WERI-Rb-1 (cell line): ENCODE measurements around the gene TRIM60.

Experiments
- DNase-seq: peaks from one replicate; pipeline ENCODE4 v3.0.0-alpha.2; 2020
- H3K27ac ChIP-seq: fragments of 250-450 bp; sonication (Bioruptor Pico); 2 replicates; pipeline ENCODE4 v1.5.1; 2020; ENCODE audit warnings: mild to moderate bottlenecking, moderate library complexity
- H3K27me3 ChIP-seq: fragments of 250-450 bp; sonication (Bioruptor Pico); 2 replicates; pipeline ENCODE4 v1.5.1; 2021; ENCODE audit warnings: mild to moderate bottlenecking, low read depth, moderate library complexity; ENCODE audit not compliant: insufficient read depth, severe bottlenecking
- H3K36me3 ChIP-seq: fragments of 250-450 bp; sonication (Bioruptor Pico); 2 replicates; pipeline ENCODE4 v1.5.1; 2020; ENCODE audit warnings: mild to moderate bottlenecking, moderate library complexity
- H3K4me3 ChIP-seq: 2 replicates; pipeline ENCODE4 v1.5.1; 2011; ENCODE audit warnings: low read depth, mild to moderate bottlenecking, control low read depth, low read length
- H3K9me3 ChIP-seq: fragments of 250-450 bp; sonication (Bioruptor Pico); 2 replicates; pipeline ENCODE4 v1.5.1; 2021; ENCODE audit warnings: mild to moderate bottlenecking, moderate library complexity; ENCODE audit not compliant: severe bottlenecking
- TF ChIP-seq, protein P1 (sequence below): IDR thresholded peaks from 2 replicates; pipeline ENCODE4 v1.5.1; 2011; ENCODE audit warnings: low read depth, mild to moderate bottlenecking, control low read depth, inconsistent platforms, low read length

Gene TRIM60

DNA sequence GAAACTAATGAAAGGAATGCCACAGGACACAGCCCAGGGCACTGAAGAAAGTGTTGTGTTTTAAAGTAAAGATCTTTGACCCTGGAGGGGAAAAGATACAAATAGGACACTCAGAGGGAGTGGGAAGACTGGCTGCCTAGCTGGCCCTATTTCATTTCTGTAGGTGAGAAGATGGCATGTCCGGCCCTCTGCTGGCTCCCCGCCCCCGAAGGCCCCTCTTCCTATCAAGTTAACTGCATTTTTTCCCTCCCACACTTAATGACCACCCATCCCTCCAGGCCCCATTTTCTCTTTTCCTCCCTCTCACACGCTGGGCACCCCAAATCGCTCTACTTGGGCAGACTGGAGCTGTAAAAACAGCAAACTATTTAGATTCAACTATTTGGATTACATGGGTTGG is 16.4 kb downstream of the TRIM60 start:
- TF ChIP-seq, protein P1, sequence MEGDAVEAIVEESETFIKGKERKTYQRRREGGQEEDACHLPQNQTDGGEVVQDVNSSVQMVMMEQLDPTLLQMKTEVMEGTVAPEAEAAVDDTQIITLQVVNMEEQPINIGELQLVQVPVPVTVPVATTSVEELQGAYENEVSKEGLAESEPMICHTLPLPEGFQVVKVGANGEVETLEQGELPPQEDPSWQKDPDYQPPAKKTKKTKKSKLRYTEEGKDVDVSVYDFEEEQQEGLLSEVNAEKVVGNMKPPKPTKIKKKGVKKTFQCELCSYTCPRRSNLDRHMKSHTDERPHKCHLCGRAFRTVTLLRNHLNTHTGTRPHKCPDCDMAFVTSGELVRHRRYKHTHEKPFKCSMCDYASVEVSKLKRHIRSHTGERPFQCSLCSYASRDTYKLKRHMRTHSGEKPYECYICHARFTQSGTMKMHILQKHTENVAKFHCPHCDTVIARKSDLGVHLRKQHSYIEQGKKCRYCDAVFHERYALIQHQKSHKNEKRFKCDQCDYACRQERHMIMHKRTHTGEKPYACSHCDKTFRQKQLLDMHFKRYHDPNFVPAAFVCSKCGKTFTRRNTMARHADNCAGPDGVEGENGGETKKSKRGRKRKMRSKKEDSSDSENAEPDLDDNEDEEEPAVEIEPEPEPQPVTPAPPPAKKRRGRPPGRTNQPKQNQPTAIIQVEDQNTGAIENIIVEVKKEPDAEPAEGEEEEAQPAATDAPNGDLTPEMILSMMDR: no peak

DNA sequence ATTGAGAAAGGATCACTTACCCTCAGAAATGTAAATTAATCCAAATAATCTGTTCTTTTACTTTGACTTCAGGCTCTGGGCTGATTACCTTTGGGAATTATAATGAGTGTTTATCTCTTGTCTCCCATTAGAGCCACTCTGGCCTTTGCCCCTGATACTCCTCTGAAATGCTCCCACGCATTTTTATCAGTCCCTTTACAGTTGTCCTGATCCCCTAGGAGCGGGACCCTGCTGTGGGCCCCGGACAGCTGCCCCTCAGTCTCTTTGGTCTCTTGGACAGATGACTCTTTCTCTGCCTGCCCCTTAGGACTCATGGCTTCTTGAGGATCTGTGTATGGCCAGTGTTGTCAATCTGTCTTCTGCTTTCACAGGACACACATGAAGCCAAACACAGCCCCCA is 20.8 kb downstream of the TRIM60 start:
- Histone ChIP-seq H3K27ac (no peak overlapping the region), H3K27me3 (no peaks in the 10 kb centered on the region), H3K9me3 (no peaks in the 10 kb centered on the region), H3K4me3 (no peak overlapping the region), H3K36me3 (no peaks in the 10 kb centered on the region)
- no peak for DNase-seq
- TF ChIP-seq, protein P1: no peak

More for the DNA sequence above, 16.4 kb downstream of the TRIM60 start:
- Histone ChIP-seq H3K27me3 (no peaks in the 10 kb centered on the region), H3K36me3 (no peaks in the 10 kb centered on the region), H3K9me3 (no peaks in the 10 kb centered on the region), H3K4me3 (no peak overlapping the region), H3K27ac (no peak overlapping the region)
- no peak for DNase-seq

DNA sequence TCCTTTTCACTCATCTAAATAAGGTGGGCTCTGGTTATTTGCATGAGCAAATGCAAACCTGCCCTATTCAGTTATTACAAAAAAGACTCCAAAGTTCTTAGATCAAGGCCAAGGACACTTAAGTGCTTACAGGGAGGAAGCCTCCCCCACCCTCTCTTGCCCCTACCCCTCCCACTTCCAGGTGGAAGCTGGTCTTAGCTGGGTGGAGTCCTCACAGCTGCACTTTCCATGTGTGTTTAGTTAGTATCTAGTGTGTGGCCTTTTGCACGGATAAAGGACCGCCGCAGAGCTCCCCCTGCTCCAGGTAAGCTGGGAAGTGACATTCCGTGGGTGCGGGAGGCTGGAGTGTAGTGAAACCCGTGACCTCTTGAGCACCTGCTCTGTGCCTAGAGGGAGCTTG is 21.8 kb downstream of the TRIM60 start, which contains the start of gene TRIM75:
Gene TRIM75 (plus strand): TSS at position 222 of the 400 bp plus-strand sequence. CDS start 5,282 bp downstream, outside the sequence.
- Histone ChIP-seq H3K4me3 (no peak within 1 kb of the TSS), H3K27ac (no peak within 1 kb of the TSS), H3K36me3 (no peaks in the 10 kb centered on the region), H3K27me3 (no peaks in the 10 kb centered on the region), H3K9me3 (no peaks in the 10 kb centered on the region)
- DNase-seq: no peak
- TF ChIP-seq, protein P1: no peak

DNA sequence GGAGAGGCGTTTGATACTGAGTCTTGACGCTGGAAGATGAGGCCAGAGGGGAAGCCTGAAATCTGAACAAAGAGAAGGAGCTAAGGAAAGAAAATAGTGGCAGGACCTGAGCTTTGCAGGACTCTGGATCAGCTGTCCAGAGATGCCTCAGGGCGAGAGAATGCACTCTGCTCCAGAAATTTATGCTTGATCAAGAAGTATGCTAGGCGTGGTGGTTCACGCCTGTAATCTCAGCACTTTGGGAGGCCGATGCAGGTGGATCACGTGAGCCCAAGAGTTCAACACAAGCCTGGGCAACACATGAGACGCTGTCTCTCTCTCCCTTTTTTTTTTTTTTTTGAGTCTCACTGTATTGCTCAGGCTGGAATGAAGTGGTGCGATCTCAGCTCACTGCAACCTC is 23.8 kb downstream of the TRIM60 start:
- H3K9me3 ChIP-seq: no peaks in the 10 kb centered on the region
- TF ChIP-seq, protein P1: no peak
- no peaks in the 10 kb centered on the region for H3K27me3 ChIP-seq
- H3K36me3 ChIP-seq: no peaks in the 10 kb centered on the region
- DNase-seq: no peak
- no peak overlapping the region for H3K4me3 ChIP-seq
- no peak overlapping the region for H3K27ac ChIP-seq

DNA sequence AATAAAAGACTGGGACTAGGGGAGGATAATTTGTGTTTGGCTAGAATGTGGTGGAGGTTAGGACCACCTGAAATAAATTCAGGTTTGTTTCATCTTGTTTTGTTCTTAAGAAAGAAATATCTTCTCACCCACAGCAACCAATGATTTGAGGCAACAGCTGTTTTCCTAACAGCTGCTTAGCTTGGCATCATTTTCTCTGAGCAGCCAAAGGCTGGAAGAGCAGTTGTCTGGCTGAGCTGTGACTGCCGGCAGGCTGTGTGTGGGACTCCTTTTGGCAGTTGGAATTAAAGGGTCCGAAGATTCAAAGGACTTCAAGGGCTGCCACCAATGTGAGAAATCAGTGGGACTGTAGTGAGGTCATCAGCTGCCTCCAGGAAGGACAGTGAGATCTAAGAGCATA is 26.9 kb downstream of the TRIM60 start:
- H3K27me3 ChIP-seq: no peaks in the 10 kb centered on the region
- H3K4me3 ChIP-seq: no peak overlapping the region
- TF ChIP-seq, protein P1: no peak
- no peaks in the 10 kb centered on the region for H3K36me3 ChIP-seq
- DNase-seq: no peak
- H3K9me3 ChIP-seq: no peaks in the 10 kb centered on the region
- no peak overlapping the region for H3K27ac ChIP-seq

DNA sequence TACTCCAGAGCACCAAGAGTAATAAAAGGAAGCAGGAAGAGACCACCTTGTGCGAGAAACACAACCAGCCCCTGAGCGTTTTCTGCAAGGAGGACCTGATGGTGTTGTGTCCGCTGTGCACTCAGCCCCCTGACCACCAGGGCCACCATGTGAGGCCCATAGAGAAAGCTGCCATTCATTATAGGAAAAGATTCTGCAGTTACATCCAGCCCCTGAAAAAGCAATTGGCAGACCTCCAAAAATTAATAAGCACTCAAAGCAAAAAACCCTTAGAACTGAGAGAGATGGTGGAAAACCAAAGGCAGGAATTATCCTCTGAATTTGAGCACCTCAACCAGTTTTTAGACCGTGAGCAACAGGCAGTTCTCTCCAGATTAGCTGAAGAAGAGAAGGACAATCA is 27.6 kb downstream of the TRIM60 start:
- TF ChIP-seq, protein P1: no peak
- DNase-seq: no peak
- no peaks in the 10 kb centered on the region for H3K27me3 ChIP-seq
- no peaks in the 10 kb centered on the region for H3K36me3 ChIP-seq
- no peaks in the 10 kb centered on the region for H3K9me3 ChIP-seq
- no peak overlapping the region for H3K4me3 ChIP-seq
- no peak overlapping the region for H3K27ac ChIP-seq
